NCI-H1092 treated with DMSO at 0.1 percent for 48 hours (cell line): ENCODE data around the gene LAS1L.
"Not testable (repeated sequence)": the region's sequence is repeated elsewhere in the genome, so short reads cannot be mapped to it uniquely, and the experiment has no call there.

Experiments
- DNase-seq: peaks from one replicate; lab custom pipeline; 2025; lab: John Stamatoyannopoulos, UW

The LAS1L gene

GRCh38 chrX:65517923-65518322, 16.7 kb downstream of the LAS1L start:
- DNase-seq: no peak

DNA sequence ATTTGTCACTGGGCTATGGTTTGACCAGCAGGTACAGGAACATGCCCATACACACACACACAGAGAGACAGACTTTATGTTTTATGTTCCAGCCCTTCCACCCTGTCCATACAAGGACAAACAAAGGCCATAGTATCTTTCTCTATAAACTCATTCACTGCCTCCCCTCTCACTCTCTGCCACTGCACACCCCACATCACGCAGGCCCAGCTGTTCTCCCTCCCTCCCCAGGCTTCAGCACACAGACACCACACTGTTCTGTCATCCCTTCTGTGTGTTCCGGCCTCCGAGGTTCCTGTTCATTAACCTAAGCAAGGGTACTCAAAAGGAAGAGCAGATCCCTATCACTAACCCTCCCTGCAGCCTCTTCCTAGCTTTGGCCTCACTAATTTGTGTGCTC, 17.8 kb downstream of the LAS1L start:
- DNase-seq: no peak

DNA sequence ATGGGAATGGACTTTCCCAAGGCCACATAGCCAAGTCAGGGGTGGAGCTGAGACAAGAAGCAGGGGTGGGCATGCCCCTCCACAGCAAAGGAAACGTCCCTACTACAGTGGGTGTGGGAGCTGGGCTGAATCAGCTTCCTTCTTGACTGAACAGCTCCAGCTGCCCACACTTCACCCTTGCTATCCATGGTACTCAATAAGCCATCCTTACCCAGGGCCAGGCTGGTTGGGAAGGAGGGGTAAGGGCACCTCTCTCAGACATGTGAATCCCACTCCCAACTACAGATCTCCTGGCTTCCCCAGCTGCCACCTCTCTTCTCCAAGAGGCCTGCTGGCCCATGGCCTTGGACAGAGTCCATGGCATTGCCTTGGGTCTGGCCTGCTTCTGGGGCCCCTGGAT, 21.0 kb downstream of the LAS1L start:
- no peak for DNase-seq

- DNase-seq: no peak
Observed at GRCh38 chrX:65509400-65509799, 25.2 kb downstream of the LAS1L start.

- DNase-seq: no peak
Observed at GRCh38 chrX:65508851-65509250, 25.7 kb downstream of the LAS1L start.

DNA sequence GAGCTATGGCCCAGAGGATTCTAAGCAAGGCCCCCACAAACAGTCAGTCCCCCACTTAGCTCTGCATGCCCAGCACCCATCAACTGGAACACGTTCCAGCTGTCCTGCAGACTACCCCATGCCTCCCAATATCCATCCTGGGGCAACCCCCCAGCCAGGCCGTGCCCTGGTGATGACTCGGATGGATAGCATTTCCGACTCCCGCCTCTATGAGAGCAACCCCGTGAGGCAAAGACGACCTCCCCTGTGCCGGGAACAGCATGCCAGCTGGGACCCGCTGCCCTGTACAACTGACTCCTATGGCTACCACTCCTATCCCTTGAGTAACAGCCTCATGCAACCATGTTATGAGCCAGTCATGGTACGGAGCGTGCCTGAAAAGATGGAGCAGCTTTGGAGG, 32.0 kb downstream of the LAS1L start:
- no peak for DNase-seq

DNA sequence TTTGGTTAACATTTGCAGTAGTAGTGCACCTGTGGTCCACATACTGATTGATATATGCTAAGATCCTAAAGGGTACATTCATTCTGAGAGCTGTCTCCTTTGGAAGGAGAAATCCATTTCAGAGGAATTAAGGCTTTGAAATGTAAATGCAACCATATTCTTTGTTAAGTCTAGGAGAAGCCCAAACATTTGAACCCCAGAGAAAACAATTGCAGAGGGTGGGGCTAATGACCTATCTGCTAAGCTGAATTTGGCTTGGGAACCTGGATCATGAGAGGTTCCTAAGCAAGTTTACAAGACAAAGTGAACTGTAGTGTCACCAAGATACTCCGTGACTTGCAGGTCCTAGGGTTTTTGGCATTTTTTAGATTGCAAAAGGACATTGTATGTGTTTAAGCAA, 41.2 kb downstream of the LAS1L start:
- no peak for DNase-seq

- no peak for DNase-seq
Observed at GRCh38 chrX:65491620-65492019, 43.0 kb downstream of the LAS1L start.

DNA sequence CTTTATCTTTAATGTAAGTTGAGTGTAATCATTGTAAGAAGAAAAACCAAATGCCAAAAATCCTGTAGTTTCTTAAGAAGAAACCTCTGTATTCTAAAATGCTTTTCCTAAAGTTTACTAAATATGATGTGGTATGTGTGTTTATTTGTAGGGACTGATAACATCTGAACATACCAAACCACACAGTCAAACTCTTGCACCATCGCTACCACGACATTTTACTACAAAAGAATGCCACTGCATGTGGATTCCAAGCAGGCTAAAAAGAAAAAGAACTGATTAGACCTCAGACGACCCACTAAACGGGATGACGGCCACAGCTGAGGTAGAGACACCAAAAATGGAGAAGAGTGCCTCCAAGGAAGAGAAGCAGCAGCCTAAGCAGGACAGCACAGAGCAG, 46.1 kb downstream of the LAS1L start:
- no peak for DNase-seq

GRCh38 chrX:65480960-65481359, 53.6 kb downstream of the LAS1L start:
- DNase-seq: no peak

DNA sequence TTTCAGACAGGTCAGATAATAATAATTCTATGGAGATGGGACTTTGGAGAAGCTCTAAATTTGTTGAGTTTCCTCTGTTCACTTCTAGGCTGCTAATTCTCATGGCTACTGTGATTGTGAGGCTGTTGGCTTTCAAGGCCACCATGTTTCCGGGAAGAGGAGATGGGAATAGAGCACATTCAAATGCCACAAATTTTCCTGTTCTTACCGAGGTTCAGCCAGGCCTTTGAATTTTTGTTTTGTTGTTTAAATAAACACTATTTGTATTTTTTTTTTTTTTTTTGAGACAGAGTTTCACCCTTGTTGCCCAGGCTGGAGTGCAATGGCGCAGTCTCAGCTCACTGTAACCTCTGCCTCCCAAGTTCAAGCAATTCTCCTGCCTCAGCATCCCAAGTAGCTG, 55.5 kb downstream of the LAS1L start:
- not testable (repeated sequence) for DNase-seq

DNA sequence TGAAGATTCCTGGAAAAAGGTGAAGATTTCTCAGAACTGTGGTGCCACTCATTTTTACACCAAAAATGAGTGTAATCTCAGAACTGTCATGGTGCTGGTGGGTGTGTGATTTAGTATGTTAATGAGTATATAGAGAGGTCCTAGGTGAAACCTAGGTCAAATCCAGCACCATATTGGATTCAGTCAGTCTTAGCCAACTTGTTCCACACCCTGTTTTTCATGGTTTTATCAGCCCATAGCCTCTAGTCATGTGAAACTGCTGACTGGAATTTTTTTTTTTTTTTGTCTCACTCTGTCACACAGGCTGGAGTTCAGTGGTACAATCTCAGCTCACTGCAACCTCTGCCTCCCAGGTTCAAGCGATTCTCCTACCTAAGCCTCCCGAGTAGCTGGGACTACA, 58.0 kb downstream of the LAS1L start:
- DNase-seq: no peak

- no peak for DNase-seq
Observed at GRCh38 chrX:65463550-65463949, 71.0 kb downstream of the LAS1L start.
